Measurements from ENCODE around the gene MKNK2.

The MKNK2 gene

DNA sequence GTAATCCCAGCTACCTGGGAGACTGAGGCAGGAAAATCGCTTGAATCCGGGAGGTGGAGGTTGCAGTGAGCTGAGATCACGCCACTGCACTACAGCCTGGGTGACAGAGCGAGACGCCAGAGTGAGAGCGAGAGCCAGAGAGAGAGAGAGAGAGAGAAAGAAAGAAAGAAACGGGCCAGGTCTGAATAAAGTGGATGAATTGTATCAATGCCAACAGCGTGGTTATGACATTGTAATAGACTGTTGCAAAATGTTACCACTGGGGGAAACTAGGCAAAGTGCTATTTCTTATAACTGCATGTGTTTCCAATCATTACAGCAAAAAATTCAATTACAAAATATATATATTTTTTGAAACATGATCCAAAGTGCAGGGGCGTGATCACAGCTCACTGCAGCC is 23.7 kb downstream of the MKNK2 start:
- DNase-seq (ENCODE audit: low spot score) = no peak

- DNase-seq (ENCODE audit: low spot score) = no peak
Observed at GRCh38 chr19:2026770-2027169, 24.3 kb downstream of the MKNK2 start.

DNA sequence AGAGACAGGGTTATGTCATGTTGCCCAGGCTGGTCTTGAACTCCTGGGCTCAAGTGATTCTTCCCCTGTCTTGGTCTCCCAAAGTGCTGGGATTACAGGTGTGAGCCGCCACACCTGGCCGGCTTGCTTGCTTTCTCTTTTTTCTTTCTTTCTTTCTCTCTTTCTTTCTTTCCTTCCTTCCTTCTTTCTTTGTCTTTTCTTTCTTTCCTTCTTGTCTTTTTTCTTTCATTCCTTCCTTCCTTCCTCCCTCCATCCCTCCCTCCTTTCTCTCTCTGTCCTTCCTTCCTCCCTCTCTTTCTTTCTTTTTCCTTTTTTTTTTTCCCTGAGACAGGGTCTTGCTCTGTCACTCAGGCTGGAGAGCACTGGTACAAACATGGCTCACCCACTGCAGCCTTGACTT is 28.8 kb downstream of the MKNK2 start:
- no peak for DNase-seq (ENCODE audit: low spot score)

DNA sequence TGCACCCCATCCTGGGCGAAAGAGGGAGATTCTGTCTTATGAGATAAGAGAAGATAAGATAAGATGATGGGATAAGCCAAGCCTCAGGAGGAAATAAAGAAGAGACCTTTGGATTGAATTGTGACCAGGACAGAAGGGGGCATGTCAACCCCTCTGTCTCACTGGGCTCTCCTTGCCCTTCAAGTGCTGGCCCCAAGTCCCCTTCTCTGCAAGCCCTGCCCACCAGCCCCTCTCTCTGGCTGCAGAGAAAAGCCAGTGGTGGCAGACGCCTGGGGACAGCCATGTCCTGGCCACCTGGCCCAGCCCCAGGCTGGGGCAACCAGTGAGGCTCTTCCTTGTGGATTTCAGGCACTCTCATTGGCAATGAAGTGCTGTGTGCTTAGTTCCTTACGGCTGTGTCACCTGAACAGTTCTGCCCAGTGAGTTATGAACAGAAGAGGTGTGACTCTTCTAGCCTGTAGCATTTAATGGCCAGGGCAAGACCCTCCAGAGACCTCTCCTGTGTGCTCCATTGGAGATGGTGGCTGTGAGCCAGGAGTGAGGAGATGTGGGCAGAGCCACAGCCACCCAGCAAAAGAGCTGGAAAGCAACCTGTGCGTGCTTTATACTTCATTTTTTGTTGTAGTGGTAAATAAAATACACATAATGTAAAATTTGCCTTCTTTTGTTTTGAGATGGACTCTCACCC is 29.4 kb downstream of the MKNK2 start:
- no peak for DNase-seq (ENCODE audit: low spot score)

- no peak for DNase-seq (ENCODE audit: low spot score)
Observed at GRCh38 chr19:2018752-2019151, 32.3 kb downstream of the MKNK2 start.

- DNase-seq (ENCODE audit: low spot score) = peak; percentile 82
Observed at GRCh38 chr19:2016041-2016807, 34.8 kb downstream of the MKNK2 start.

DNA sequence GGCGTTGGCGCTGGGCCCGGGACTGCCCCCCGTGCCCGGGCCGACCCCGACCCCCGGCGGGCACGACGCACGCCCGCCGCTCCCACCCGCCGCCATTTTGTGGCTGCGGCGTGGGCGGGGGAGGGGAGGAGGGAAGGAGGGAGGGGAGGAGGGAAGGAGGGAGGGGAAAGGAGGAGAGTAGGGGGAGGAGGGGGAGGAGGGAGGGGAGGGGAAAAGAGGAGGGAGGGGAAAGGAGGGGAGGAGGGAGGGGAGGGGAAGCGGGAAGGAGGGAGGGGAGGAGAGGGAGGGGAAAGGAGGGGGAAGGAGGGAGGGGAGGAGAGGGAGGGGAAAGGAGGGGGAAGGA is 35.5 kb downstream of the MKNK2 start, which contains the start of gene BTBD2:
TSS of gene BTBD2 (minus strand) at position 107 of the 343 bp plus-strand sequence. CDS start at position 96, 11 bp downstream.
- no peak for DNase-seq (ENCODE audit: low spot score)

DNA sequence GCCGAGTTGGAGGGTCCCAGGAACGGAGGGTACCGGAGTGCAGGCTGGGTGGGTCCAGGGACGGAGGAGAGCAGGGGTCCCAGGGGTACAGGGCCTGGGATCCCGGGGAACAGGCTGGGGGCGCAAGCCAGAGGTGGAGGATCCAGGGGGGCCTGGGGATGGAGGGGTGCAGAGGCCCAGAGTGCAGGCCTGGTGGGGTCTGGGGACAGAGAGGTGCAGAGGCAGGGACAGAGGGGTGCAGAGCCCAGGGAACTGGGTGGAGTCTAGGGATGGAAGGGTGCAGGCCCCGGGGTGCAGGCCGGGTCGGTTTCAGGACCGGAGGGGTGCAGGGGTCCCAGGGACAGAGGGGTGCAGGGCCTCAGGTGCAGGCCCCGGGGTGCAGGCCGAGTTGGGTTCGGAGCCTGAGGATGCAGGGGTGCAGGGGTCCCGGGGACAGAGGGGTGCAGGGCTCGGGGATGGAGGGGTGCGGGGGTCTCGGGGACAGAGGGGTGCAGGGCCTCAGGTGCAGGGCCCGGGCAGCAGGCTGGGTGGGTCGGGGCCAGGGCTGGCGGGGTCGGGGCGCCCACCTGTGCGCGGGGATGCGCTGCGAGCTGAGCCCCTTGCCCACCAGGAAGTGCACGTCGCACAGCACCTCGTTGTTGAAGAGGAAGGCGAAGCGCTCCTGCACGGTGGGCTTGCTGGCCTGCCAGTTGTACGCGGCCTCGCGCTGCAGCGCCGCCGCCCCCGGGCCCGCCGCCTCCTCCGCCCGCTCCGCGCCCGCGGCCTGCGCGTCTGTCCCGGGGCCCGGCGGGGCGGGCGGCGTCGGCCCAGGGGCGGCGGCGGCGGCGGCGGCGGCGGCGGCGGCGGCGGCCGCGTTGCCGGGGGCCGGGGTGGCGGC is 36.1 kb downstream of the MKNK2 start:
- no peak for DNase-seq (ENCODE audit: low spot score)

- no peak for DNase-seq (ENCODE audit: low spot score)
Observed at GRCh38 chr19:2014131-2014571, 36.9 kb downstream of the MKNK2 start.

DNA sequence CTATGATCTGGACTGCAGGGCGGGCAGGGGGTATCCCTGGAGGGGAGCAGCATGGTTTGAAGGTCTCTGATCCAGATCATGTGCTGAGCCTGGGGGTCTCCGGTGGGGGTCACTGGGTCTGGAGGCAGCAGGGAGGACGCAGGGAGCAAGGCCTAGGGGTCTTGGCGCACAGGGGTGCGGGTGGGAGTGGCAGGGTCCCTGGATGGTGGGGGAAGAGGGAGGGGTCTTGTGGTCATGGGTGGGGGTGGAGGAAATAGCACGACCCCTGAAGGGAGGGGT is 37.4 kb downstream of the MKNK2 start:
- DNase-seq (ENCODE audit: low spot score) = no peak

GRCh38 chr19:2012941-2013682 is 37.9 kb downstream of the MKNK2 start:
- DNase-seq (ENCODE audit: low spot score) = no peak

DNA sequence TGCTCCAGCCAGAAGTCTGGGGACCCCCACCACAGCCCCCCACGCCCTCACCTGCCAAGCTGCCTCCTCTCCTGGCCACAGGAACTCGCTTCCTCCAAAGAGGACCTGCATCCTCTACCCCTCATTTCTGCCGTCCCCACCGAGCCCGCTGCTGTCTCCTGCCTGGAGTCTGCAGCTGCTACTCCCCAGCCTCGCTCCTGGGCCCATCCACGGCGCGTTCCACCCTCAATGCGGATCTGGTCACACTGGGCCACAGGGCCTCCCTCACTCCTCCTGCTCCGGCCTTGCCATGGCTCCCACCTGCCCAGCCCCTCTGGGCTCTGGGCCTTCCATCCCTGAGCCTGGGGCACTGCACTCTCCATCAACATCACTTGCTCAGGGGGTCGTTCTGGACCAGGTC is 39.9 kb downstream of the MKNK2 start:
- DNase-seq (ENCODE audit: low spot score) = no peak

DNA sequence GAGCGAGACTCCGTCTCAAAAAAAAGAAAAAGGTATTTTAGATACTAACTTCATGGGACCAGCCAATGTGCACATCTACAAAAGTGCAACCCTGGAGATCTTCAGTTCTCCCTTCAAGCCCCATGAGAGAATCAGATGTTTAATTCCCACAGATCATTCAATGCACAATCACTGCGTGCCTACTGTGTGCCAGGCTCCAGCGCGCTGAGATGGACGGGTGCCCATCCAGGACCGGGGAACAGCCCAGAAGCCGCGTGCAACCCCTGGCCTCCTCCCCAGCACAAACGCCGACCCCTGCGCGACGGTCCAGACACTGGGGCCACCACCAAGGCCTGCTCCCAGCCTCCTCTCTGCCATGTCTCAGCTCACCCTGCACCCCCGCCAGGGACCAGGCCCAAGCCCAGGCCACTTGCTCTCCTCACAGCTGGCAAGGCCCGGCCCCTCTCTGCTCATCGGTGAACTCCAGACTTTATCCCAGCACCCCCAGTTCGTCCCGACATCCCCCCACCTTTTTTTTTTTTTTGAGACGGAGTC is 40.8 kb downstream of the MKNK2 start:
- DNase-seq (ENCODE audit: low spot score) = no peak

GRCh38 chr19:2003874-2004273 is 47.2 kb downstream of the MKNK2 start:
- DNase-seq (ENCODE audit: low spot score) = no peak

GRCh38 chr19:1999856-2000515 is 51.1 kb downstream of the MKNK2 start:
- no peak for DNase-seq (ENCODE audit: low spot score)

DNA sequence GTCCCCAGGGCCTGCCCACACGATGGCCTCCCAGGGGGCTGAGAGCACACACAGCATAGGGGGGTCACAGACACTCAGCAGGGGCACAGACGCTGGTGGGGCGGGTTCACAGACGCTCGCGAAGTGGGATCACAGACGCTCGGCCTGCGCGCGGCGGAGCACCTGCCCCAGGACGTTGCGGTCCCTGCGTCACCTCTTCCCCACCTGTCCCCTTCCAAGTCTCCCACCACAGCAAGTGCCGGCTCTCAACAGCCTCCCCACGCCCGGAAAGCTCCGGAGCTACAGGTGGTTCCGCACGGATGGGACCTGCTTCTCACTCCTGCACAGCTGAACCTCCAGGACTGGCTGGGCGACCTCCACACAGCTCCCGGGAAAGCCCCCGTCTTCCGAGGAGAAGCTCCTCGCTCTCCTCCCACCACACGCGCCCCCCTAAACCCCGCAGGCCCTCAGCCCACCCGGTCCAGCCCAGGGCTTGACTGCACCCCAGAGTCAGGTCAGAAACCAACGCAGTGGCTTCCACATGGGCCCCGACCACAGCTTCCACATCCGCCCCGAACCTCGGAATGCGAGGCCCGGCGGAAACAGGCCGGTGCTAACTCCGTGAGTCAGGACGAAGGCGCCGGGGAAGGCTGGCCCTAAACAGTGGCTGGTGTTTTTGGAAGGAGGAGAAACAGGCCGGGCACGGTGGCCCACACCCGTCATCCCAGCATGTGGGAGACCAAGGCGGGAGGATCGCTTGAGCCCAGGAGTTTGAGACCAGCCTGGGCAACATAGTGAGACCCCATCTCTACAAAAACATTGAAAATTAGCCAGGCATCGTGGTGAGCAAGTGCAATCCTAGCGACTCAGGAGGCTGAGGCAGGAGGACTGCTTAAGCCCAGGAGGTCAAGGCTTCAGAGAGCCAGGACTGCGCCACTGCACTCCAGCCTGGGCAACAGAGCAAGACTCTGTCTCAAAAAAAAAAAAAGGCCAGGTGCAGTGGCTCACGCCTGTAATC is 52.0 kb downstream of the MKNK2 start:
- no peak for DNase-seq (ENCODE audit: low spot score)

DNA sequence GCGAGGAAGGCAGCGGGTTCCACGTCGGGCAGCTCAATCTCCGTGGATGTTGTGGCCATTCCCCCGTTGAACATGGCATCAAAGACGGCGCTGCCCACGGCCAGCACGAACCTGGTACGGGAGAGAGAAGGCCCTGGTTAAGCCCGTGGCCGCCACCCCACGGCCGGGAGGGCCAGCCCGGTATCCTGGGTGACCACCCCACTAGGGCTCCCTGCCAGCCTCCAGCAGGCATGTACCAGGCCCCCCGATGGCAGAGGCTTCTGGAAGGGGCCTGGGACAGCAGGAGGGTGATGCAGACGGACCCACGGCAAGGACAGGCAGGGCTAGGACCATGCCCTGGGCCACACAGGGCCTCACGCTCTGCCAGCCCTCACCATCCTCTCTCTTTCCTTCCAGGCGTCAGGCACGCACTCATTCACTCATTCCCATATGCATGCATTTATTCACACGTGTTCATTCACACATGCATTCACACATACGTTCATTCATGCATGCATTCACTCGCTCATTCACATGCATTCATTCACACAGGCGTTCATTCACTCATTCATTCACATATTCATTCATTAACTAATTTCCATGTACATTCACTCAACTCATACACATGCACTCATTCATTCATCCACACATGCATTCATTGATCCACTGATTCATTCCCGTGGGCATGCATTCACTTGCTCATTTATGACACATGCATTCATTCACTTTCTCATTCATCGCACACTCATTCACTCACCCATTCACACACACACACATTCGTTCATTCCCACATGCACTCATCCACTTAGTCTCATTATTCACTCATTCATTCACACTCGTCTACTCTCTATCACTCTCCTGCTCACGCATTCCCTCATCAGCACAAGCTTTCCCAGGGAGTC is 53.5 kb downstream of the MKNK2 start:
- no peak for DNase-seq (ENCODE audit: low spot score)

DNA sequence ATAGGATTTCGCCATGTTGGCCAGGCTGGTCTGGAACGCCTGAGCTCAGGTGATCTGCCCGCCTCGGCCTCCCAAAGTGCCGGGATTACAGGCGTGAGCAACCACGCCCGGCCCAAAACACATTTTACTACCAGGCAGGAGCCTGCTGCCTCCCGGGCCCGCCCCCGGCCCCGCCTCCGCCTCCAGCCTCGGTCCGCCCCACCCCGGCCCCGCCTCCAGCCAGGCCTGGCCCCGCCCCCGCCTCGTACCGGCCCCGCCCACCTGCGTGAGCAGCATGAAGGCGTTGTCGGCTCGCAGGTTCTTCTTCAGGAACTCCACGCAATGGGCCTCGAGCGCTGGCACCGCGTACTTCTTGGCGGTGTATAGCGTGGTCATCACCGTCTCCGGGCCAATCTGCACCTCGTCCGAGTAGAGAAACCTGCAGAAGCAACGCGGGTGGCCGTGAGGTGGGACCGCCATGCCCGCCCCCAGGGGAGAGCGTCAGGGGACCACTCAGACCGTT is 58.2 kb downstream of the MKNK2 start:
- no peak for DNase-seq (ENCODE audit: low spot score)
